Breast epithelium (tissue), 3 donors: ENCODE results near the gene LRRFIP2.

ENCODE experiments used
- CTCF ChIP-seq, 3 donors: fragments of 450-650 bp; IDR thresholded peaks; one replicate each; pipeline ENCODE4 v1.5.1; 2016 to 2017; ENCODE audit warnings: antibody characterized with exemption in 3 of 3, mild to moderate bottlenecking in 3 of 3, moderate library complexity in 3 of 3
- POLR2A ChIP-seq: fragments of 450-650 bp; IDR thresholded peaks from one replicate; pipeline ENCODE4 v1.6.1; 2016; ENCODE audit warnings: antibody characterized with exemption, mild to moderate bottlenecking, moderate library complexity
- POLR2AphosphoS5 ChIP-seq, 3 donors: sonication (generic); formaldehyde crosslinking; IDR thresholded peaks; one replicate each; pipeline ENCODE4 v1.6.1; 2017; ENCODE audit warnings: antibody characterized with exemption in 3 of 3

GRCh38 chr3:37202035-37202434 is 27.7 kb upstream of the LRRFIP2 start:
- TF ChIP-seq POLR2A (no peak), CTCF (IDR thresholded peaks at IDR 0.05) (no peak), POLR2AphosphoS5 (IDR thresholded peaks at IDR 0.05) (no peak)
